HUES48 (cell line): ENCODE data around the gene LAMTOR3.

Source experiments
- H3K27ac ChIP-seq: one replicate; pipeline ENCODE4 v1.7.0; 2013; ENCODE audit warnings: low read depth, low read length, inconsistent platforms
- H3K27me3 ChIP-seq: 2 replicates; pipeline ENCODE4 v1.6.1; 2013; ENCODE audit warnings: mild to moderate bottlenecking, low read length; ENCODE audit not compliant: control insufficient read depth, insufficient read depth
- H3K36me3 ChIP-seq: 2 replicates; pipeline ENCODE4 v1.6.1; 2013; ENCODE audit warnings: low read length; ENCODE audit not compliant: control insufficient read depth, insufficient read depth
- H3K4me1 ChIP-seq: 2 replicates; pipeline ENCODE4 v1.6.1; 2013; ENCODE audit warnings: mild to moderate bottlenecking, low read length; ENCODE audit not compliant: control insufficient read depth, insufficient read depth
- H3K4me3 ChIP-seq: 2 replicates; pipeline ENCODE4 v1.5.1; 2013; ENCODE audit warnings: mild to moderate bottlenecking, low read depth, low read length
- H3K9ac ChIP-seq: 2 replicates; pipeline ENCODE4 v1.6.1; 2013; ENCODE audit warnings: mild to moderate bottlenecking, low read depth, low read length, moderate library complexity
- H3K9me3 ChIP-seq: 2 replicates; pipeline ENCODE4 v1.6.1; 2013; ENCODE audit warnings: low read length; ENCODE audit not compliant: control insufficient read depth, insufficient read depth

LAMTOR3 gene

DNA sequence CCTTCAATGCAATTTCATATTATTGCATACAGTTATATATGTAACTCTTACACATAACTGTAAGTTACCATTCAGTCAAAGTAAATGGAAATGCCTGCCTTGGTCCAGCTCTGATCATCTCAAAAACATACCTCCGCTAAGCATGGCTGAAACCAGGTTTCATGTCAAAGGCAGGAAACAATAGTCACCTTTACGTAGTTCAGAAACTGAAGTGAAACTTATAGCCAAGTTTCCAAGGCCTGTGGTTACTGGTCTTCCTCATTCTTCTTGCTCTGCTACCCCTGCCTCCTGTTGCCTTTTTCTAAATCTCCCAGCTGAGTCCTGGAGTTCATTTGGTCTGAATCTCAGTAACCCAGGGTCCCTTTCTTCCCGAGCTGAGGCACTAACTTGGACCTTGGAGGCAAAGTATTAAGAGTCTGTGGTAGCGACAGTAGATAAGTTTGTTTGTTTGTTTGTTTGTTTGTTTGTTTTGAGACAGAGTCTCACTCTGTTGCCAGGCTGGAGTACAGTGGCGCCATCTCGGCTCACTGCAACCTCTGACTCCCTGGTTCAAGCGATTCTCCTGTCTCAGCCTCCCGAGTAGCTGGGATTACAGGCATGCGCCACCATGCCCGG lies 46.8 kb downstream of the LAMTOR3 start:
- Histone ChIP-seq H3K27me3 (no peaks in the 10 kb centered on the region), H3K4me3 (no peak overlapping the region), H3K36me3 (no peaks in the 10 kb centered on the region), H3K9ac (no peak overlapping the region), H3K9me3 (no peaks in the 10 kb centered on the region), H3K4me1 (no peaks in the 10 kb centered on the region), H3K27ac (no peak overlapping the region)

DNA sequence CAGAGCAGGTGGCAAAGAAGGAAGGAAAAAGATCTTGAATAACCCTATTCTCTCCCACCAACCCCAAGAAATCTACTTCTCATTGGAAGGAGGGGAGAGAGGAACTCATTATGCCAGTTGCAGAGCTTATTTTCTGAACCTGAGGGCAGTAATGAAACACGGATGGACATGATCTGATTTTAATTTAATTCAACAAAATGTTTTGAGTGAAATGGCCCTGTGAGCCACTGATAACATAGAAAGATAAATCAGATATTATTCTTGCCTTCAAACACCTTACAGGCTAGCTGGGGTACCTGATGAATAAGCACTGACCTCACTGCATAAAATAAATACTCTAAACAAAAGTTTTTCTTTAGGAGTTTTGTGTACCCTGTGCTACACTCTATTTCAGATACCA lies 47.3 kb downstream of the LAMTOR3 start:
- Histone ChIP-seq H3K27ac (no peak overlapping the region), H3K36me3 (no peaks in the 10 kb centered on the region), H3K27me3 (no peaks in the 10 kb centered on the region), H3K4me1 (no peaks in the 10 kb centered on the region), H3K4me3 (no peak overlapping the region), H3K9ac (no peak overlapping the region), H3K9me3 (no peaks in the 10 kb centered on the region)

DNA sequence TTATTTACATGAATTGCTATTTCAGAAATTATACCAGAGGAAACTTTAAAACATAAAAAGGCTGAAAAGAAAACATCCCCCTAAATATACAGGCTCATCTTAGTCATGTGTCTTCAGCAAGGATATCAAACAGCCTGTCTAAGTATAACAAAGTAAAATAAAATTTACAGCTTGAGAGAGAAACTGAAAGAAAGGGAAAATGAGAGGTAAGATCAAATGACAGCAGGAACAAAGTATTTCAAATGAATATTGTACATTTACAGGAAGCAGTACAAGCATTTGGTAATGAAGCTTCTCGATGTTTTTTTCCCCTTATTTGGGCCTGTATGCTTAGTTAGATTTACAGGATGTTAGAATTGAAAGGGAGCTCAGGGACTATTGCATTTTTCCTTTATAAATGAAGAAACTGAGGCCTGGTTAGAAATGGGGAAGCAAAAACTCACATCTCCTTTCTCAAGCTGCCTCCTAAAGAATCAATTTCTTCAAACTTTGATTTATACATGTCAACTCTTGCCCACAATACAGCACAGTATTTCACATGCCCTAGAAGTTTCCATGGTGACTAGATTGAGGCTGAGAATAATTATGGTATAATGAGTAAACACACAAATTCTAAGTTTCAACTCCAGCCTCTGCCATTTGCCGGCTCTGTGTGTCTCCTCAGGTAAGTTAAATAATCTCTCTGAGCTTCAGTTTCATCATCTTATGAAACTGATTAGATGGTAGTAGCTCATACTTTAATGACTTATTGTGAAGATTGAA lies 48.3 kb downstream of the LAMTOR3 start:
- H3K27ac ChIP-seq = no peak overlapping the region
- H3K27me3 ChIP-seq = no peaks in the 10 kb centered on the region
- H3K4me3 ChIP-seq = no peak overlapping the region

DNA sequence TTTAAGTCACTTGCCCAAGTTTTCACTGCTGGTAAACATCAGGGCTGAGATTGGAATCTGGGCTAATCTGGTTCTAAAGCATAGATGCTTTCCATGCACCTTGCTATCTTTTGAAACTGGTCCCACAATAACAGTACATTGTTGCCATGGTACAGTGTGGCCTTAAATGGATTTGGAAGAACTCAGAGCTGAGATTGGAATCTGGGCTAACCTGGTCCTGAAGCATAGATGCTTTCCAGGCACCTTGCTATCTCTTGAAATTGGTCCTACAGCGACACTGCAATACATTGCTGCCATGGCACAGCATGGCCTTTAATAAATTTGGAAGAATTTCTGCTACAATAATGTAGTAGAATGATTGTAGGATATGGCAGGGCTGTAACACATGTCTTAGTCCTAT lies 49.0 kb downstream of the LAMTOR3 start:
- Histone ChIP-seq H3K27ac (no peak overlapping the region), H3K9me3 (no peaks in the 10 kb centered on the region), H3K4me3 (no peak overlapping the region), H3K27me3 (no peaks in the 10 kb centered on the region), H3K9ac (no peak overlapping the region), H3K4me1 (no peaks in the 10 kb centered on the region), H3K36me3 (no peaks in the 10 kb centered on the region)

More for the DNA sequence above, 48.3 kb downstream of the LAMTOR3 start:
- Histone ChIP-seq H3K4me1 (no peaks in the 10 kb centered on the region), H3K36me3 (no peaks in the 10 kb centered on the region), H3K9ac (no peak overlapping the region), H3K9me3 (no peaks in the 10 kb centered on the region)

DNA sequence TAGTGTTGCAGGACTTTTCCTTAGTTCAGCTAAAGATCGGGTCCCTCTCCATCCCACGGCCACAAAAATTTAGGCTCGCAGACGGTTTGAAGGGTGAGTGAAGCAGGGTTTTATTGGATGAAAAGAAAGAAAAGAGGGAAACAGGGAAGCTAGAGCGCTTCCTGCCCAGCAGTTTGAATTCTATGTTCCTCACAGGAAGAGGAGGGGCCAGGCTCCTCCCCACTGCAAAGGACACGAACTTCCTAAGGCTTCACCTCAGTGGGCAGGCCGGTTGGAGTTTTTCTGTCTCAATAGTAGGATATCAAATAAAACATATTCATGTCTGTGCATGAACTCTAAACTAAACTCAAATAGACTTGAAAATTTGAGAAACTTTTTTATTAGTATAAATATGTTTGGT lies 50.2 kb downstream of the LAMTOR3 start:
- no peaks in the 10 kb centered on the region for H3K9me3 ChIP-seq
- no peak overlapping the region for H3K27ac ChIP-seq
- no peaks in the 10 kb centered on the region for H3K27me3 ChIP-seq
- no peak overlapping the region for H3K9ac ChIP-seq
- H3K4me3 ChIP-seq = no peak overlapping the region
- no peaks in the 10 kb centered on the region for H3K36me3 ChIP-seq
- no peaks in the 10 kb centered on the region for H3K4me1 ChIP-seq

DNA sequence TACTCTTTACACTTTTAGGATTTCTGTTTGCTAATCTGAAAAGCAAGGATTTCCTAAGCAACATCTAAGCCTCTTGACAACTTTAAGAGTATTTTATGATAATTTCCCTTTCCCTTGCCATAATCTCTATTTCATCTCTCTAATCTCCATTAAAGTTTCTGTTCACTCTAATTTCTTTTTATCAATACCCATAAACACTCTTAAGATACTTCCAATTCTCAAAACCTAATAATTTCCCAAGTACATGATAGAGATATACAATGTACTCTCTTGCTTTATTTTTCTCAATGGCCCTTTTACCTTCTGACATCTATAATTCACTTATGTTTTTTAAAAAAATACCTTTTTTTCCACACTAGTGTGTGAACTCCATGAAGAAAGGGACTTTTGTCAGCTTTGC lies 50.8 kb downstream of the LAMTOR3 start:
- no peak overlapping the region for H3K9ac ChIP-seq
- H3K27ac ChIP-seq = no peak overlapping the region
- no peaks in the 10 kb centered on the region for H3K36me3 ChIP-seq

DNA sequence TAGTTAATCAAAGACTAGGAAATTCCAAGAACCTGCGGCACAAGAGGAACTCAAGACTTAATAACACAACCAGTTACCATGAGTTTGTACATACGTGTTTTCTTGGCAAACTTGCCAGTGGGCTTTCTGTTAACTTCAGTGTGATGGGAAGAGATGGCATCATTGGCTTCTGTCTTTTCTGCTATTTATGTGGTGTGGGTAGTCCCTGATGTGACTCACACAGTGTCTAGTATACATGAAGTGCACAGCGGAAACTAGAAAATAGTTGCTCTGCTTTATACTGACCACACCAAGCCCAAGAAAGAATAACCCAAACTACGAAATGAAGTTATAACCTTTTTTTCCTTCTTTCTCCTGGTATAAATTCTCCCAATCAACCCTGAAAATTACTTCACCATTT lies 53.1 kb downstream of the LAMTOR3 start:
- no peak overlapping the region for H3K9ac ChIP-seq
- no peaks in the 10 kb centered on the region for H3K36me3 ChIP-seq
- no peak overlapping the region for H3K4me3 ChIP-seq
- H3K9me3 ChIP-seq = no peaks in the 10 kb centered on the region
- H3K27me3 ChIP-seq = no peaks in the 10 kb centered on the region
- H3K4me1 ChIP-seq = no peaks in the 10 kb centered on the region
- no peak overlapping the region for H3K27ac ChIP-seq

More for the DNA sequence above, 50.8 kb downstream of the LAMTOR3 start:
- no peak overlapping the region for H3K4me3 ChIP-seq
- no peaks in the 10 kb centered on the region for H3K4me1 ChIP-seq
- H3K27me3 ChIP-seq = no peaks in the 10 kb centered on the region
- no peaks in the 10 kb centered on the region for H3K9me3 ChIP-seq

DNA sequence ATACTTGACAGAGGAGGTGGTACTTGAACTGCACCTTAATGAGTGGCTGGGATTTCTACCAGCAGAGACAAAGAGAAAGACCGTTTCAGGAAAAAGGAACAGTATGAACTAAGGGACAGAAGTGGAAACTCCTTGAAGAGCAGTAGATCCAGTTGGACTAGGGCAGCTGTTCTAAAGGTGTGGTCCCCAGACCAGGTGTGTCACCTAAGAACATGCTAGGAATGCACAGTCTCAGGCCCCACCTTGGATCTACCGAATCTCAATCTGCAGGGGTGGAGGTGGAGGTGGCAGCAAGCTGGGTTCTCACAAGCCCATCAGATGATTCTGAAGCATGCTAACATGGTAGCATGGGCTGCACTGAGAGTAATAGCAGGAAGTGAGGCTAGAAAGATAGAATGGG lies 55.3 kb downstream of the LAMTOR3 start:
- Histone ChIP-seq H3K27ac (no peak overlapping the region), H3K27me3 (no peaks in the 10 kb centered on the region), H3K4me1 (no peaks in the 10 kb centered on the region), H3K9me3 (no peaks in the 10 kb centered on the region), H3K9ac (no peak overlapping the region), H3K4me3 (no peak overlapping the region), H3K36me3 (no peaks in the 10 kb centered on the region)

DNA sequence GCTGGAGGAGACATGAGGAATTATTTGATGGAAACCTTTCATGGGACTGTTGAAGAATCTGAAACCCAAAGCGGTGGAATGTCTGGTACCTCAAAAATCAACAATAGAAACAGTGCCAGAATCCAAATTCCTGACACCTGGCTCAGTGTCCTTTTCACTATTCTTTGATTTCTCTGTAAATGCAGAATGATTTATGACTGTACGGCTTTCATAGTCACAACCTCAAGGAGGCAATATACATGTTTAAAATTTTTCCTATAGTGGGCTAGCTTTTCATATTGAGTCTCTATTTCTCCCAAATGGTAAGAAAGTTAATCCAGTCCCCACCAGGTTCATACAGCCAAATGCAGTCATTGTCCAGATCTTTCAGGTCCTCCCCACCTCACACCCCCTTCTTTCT lies 58.3 kb downstream of the LAMTOR3 start:
- H3K27ac ChIP-seq = no peak overlapping the region
- no peaks in the 10 kb centered on the region for H3K4me1 ChIP-seq
- no peak overlapping the region for H3K9ac ChIP-seq
- no peak overlapping the region for H3K4me3 ChIP-seq
- no peaks in the 10 kb centered on the region for H3K9me3 ChIP-seq
- no peaks in the 10 kb centered on the region for H3K27me3 ChIP-seq
- no peaks in the 10 kb centered on the region for H3K36me3 ChIP-seq

DNA sequence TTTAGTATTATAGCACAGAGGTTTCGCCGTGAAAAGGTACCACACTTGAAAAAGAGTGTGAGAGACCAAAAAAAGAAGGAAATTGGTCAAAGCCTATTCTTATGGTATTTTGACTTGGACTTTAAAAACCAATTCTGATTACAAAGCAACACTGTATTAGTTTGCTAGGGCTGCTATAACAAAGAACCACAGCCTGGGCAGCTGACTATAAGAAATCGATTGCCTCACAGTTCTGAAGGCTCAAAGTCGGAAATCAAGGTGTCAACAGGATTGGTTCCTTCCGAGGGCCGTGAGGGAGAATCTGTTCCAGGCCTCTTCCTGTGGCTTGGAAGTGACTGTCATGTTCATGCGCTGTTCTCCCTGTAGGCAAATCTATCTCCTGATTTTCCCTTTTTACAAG lies 59.7 kb downstream of the LAMTOR3 start:
- Histone ChIP-seq H3K27ac (no peak overlapping the region), H3K27me3 (no peaks in the 10 kb centered on the region), H3K4me1 (no peaks in the 10 kb centered on the region), H3K9ac (no peak overlapping the region), H3K4me3 (no peak overlapping the region), H3K36me3 (no peaks in the 10 kb centered on the region), H3K9me3 (no peaks in the 10 kb centered on the region)

DNA sequence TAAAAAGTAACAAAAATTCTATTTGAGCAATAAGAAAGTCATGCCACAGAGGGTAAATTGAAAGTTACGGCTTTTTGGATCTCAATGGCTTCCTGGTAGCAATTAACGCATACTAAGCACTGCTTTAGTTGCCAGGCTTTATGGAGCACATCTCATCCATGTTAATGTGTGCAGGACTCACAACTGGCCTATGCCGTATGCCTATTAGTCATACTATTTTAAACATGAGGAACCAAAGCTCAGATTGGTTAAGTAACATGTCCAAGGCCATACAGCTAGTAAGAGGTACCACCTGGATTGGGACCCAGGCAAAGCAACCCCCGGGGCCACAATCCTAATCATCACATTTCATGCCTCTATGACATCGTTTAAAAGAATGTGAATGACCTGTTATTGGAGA lies 60.5 kb downstream of the LAMTOR3 start:
- Histone ChIP-seq H3K27ac (no peak overlapping the region), H3K4me3 (no peak overlapping the region), H3K9ac (no peak overlapping the region), H3K27me3 (no peaks in the 10 kb centered on the region), H3K4me1 (no peaks in the 10 kb centered on the region), H3K9me3 (no peaks in the 10 kb centered on the region), H3K36me3 (no peaks in the 10 kb centered on the region)
